Measurements from ENCODE around the gene EDN3. TPM values are rescaled to one million over a fixed set of nuclear protein-coding genes. Genes with fewer than 3 reads are reported as not detected.
"Not testable (repeated sequence)": the region's sequence is repeated elsewhere in the genome, so short reads cannot be mapped to it uniquely, and the experiment has no call there.

Gene EDN3
- total and polyA plus RNA-seq, 2 donors (not counting 1 experiment from before 2014, with no cell fraction given), result not detected

DNA sequence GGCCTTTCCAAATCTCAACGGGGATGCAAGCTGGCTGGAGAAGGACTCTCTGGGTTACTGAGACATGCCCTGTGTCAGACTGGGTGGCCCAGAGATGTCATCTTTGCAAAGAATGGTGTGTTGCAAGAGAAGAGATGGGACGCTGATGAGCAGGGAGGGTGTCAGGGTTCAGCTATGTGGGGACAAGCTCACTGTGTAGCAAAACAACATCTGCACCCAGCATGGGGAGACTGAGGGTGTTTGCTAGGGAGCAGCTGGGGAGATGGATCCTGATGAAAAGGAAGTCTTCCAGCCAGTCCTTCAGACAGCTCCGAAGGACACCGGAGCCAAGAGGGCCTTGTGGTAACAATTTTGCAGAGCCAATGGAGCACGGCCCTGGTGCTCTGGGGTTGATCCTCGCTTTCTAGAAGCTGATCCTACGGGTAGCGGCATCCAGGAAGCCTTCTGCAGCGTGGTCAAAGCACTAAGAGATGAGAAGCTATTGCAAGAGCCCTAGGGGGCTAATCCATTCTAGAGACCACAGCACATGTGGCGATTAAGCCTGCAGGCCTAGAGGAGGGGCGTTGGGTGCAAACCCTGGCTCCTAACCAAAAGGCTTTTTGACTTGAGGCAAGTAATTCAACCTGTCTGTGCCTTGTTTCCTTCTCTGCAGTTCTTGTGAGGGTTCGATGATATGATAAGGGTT, 39.9 kb downstream of the EDN3 start:
- no peak overlapping the region for H3K4me2 ChIP-seq (ENCODE audit: extremely low read depth, insufficient read depth, low read length)
- no peak for TF ChIP-seq EZH2 (IDR thresholded peaks at IDR 0.05; ENCODE audit: low read length, missing control alignments)
- TF ChIP-seq, protein P1, sequence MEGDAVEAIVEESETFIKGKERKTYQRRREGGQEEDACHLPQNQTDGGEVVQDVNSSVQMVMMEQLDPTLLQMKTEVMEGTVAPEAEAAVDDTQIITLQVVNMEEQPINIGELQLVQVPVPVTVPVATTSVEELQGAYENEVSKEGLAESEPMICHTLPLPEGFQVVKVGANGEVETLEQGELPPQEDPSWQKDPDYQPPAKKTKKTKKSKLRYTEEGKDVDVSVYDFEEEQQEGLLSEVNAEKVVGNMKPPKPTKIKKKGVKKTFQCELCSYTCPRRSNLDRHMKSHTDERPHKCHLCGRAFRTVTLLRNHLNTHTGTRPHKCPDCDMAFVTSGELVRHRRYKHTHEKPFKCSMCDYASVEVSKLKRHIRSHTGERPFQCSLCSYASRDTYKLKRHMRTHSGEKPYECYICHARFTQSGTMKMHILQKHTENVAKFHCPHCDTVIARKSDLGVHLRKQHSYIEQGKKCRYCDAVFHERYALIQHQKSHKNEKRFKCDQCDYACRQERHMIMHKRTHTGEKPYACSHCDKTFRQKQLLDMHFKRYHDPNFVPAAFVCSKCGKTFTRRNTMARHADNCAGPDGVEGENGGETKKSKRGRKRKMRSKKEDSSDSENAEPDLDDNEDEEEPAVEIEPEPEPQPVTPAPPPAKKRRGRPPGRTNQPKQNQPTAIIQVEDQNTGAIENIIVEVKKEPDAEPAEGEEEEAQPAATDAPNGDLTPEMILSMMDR (conservative IDR thresholded peaks at IDR 0.05 in 1 of 2, IDR thresholded peaks at IDR 0.05 in 1 of 2; ENCODE audit: low read depth in 1 of 2, low read length in 2 of 2), result no peak
- no peak overlapping the region for H2AFZ ChIP-seq (ENCODE audit: low read length)
- no peaks in the 10 kb centered on the region for H3K79me2 ChIP-seq (ENCODE audit: control insufficient read depth, insufficient read depth, low read length)
- no peaks in the 10 kb centered on the region for H4K20me1 ChIP-seq (ENCODE audit: control insufficient read depth, extremely low read depth, insufficient read depth, low read length)
- H3K9me3 ChIP-seq (ENCODE audit: control insufficient read depth, insufficient read depth, low read depth, low read length), result no peaks in the 10 kb centered on the region
- no peak overlapping the region for H3K27ac ChIP-seq (ENCODE audit: insufficient read depth, low read length)
- H3K9ac ChIP-seq (ENCODE audit: insufficient read depth, low read length), result no peak overlapping the region
- DNase-seq (ENCODE audit: low read depth in 2 of 2), result no peak
- no peak overlapping the region for H3K4me3 ChIP-seq (replicated peaks in 1 of 4; ENCODE audit: control extremely low read depth in 1 of 4, insufficient read depth in 1 of 4, low read depth in 3 of 4, low read length in 4 of 4)
- H3K36me3 ChIP-seq (ENCODE audit: control insufficient read depth, insufficient read depth, low read length), result no peaks in the 10 kb centered on the region
- no peaks in the 10 kb centered on the region for H3K4me1 ChIP-seq (ENCODE audit: control insufficient read depth, extremely low read depth, insufficient read depth, low read length)
- H3K27me3 ChIP-seq (ENCODE audit: control insufficient read depth, insufficient read depth, low read length), result no peaks in the 10 kb centered on the region

GRCh38 chr20:59341285-59342022, 41.0 kb downstream of the EDN3 start:
- H3K4me1 ChIP-seq (ENCODE audit: control insufficient read depth, extremely low read depth, insufficient read depth, low read length); H3K36me3 ChIP-seq (ENCODE audit: control insufficient read depth, insufficient read depth, low read length); H3K9ac ChIP-seq (ENCODE audit: insufficient read depth, low read length); DNase-seq (ENCODE audit: low read depth in 2 of 2); H3K27me3 ChIP-seq (ENCODE audit: control insufficient read depth, insufficient read depth, low read length); H2AFZ ChIP-seq (ENCODE audit: low read length); H4K20me1 ChIP-seq (ENCODE audit: control insufficient read depth, extremely low read depth, insufficient read depth, low read length); H3K4me2 ChIP-seq (ENCODE audit: extremely low read depth, insufficient read depth, low read length); H3K9me3 ChIP-seq (ENCODE audit: control insufficient read depth, insufficient read depth, low read depth, low read length); H3K4me3 ChIP-seq (replicated peaks in 1 of 4; ENCODE audit: control extremely low read depth in 1 of 4, insufficient read depth in 1 of 4, low read depth in 3 of 4, low read length in 4 of 4); H3K27ac ChIP-seq (ENCODE audit: insufficient read depth, low read length); H3K79me2 ChIP-seq (ENCODE audit: control insufficient read depth, insufficient read depth, low read length): not testable (repeated sequence)

DNA sequence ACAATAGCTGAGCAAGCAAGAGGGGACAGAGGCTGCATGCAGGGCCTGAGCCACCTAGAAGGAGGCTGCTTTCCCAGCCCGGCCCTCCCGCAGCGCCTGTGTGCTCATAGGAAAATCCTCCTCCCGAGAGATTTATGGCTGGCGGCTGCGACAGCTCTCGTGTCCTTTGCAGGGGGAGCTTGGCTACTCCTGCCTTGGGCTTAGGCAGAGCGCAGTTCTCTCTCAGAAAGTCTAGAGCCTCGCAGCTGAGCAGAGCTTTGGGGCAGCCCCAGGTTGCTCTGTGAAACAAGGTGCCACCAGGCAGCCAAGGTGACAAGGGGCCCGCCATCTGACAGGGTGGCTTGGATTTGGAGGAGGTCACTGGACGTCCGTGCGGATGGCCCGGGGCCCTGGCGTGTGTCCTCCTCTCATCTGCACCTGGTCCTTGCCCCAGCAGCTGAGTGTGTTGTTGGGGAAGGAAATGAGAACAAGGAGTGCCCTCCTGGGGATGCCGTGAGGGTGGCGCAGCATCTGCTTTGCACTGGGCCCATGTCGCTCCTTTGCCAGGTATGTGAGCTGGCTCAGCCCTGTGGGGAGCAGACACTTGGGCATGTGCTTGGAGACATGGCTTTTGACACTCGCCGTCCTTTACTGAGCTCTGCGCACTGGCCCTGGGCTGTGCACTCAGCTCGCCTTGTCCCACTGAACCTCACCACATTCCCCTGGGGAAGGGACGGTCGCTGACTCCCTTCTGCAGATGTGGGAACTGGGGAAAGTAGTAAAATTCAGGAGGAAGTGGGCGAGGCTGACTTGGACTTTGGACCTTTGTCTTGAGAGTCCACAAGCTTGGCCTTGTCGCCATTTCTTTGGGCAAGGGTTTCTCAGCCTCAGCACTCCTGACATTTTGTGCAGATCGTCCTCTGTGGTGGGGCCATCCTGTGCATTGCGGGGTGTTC, 41.9 kb downstream of the EDN3 start:
- no peak for TF ChIP-seq EZH2 (IDR thresholded peaks at IDR 0.05; ENCODE audit: low read length, missing control alignments)
- TF ChIP-seq, protein P1 (conservative IDR thresholded peaks at IDR 0.05 in 1 of 2, IDR thresholded peaks at IDR 0.05 in 1 of 2; ENCODE audit: low read depth in 1 of 2, low read length in 2 of 2), result no peak
- Histone ChIP-seq H3K36me3 (ENCODE audit: control insufficient read depth, insufficient read depth, low read length) (no peaks in the 10 kb centered on the region), H3K9ac (ENCODE audit: insufficient read depth, low read length) (no peak overlapping the region), H3K4me3 (replicated peaks in 1 of 4; ENCODE audit: control extremely low read depth in 1 of 4, insufficient read depth in 1 of 4, low read depth in 3 of 4, low read length in 4 of 4) (no peak overlapping the region), H3K79me2 (ENCODE audit: control insufficient read depth, insufficient read depth, low read length) (no peaks in the 10 kb centered on the region), H3K4me1 (ENCODE audit: control insufficient read depth, extremely low read depth, insufficient read depth, low read length) (no peaks in the 10 kb centered on the region), H3K9me3 (ENCODE audit: control insufficient read depth, insufficient read depth, low read depth, low read length) (no peaks in the 10 kb centered on the region), H3K27ac (ENCODE audit: insufficient read depth, low read length) (no peak overlapping the region), H4K20me1 (ENCODE audit: control insufficient read depth, extremely low read depth, insufficient read depth, low read length) (no peaks in the 10 kb centered on the region), H2AFZ (ENCODE audit: low read length) (no peak overlapping the region), H3K27me3 (ENCODE audit: control insufficient read depth, insufficient read depth, low read length) (no peaks in the 10 kb centered on the region), H3K4me2 (ENCODE audit: extremely low read depth, insufficient read depth, low read length) (no peak overlapping the region)
- no peak for DNase-seq (ENCODE audit: low read depth in 2 of 2)

Measured in fibroblast of lung (primary cell).